GM12865 (cell line): ENCODE results near the gene GNA14.
"Not testable (repeated sequence)": the region's sequence is repeated elsewhere in the genome, so short reads cannot be mapped to it uniquely, and the experiment has no call there.

Experiments used
- DNase-seq: peaks from one replicate; pipeline ENCODE4 v3.0.0; 2010; ENCODE audit warnings: low read depth
- H3K4me3 ChIP-seq: 2 replicates; pipeline ENCODE4 v1.5.1; 2011; ENCODE audit warnings: mild to moderate bottlenecking, low read depth, low read length, control low read depth
- TF ChIP-seq, protein P1 (sequence below): IDR thresholded peaks from 2 replicates; pipeline ENCODE4 v1.5.1; 2011; ENCODE audit warnings: low read length, control low read depth, low read depth, inconsistent platforms; ENCODE audit not compliant: insufficient read depth; ENCODE audit errors: missing control alignments

Gene GNA14

DNA sequence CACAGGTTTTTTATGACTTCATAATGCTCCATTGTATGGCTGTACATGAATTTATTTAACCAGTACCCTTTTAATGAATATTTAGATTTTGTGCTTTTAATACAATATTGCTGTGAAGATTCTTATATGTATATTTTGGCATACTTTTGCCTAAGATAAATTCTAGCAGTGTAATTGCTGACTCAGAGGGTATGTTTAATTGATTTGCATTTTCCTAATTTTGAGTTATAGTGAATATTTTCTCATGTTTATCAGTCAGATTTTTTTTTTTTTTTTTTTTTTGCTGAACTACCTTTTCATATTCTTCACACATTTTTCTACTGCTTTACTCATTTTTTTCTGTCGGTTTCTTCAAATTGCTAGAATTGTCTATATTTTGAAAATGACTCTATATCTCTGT lies 248.2 kb downstream of the GNA14 start:
- DNase-seq, result no peak
- H3K4me3 ChIP-seq, result no peak overlapping the region
- TF ChIP-seq, protein P1, sequence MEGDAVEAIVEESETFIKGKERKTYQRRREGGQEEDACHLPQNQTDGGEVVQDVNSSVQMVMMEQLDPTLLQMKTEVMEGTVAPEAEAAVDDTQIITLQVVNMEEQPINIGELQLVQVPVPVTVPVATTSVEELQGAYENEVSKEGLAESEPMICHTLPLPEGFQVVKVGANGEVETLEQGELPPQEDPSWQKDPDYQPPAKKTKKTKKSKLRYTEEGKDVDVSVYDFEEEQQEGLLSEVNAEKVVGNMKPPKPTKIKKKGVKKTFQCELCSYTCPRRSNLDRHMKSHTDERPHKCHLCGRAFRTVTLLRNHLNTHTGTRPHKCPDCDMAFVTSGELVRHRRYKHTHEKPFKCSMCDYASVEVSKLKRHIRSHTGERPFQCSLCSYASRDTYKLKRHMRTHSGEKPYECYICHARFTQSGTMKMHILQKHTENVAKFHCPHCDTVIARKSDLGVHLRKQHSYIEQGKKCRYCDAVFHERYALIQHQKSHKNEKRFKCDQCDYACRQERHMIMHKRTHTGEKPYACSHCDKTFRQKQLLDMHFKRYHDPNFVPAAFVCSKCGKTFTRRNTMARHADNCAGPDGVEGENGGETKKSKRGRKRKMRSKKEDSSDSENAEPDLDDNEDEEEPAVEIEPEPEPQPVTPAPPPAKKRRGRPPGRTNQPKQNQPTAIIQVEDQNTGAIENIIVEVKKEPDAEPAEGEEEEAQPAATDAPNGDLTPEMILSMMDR, result no peak

DNA sequence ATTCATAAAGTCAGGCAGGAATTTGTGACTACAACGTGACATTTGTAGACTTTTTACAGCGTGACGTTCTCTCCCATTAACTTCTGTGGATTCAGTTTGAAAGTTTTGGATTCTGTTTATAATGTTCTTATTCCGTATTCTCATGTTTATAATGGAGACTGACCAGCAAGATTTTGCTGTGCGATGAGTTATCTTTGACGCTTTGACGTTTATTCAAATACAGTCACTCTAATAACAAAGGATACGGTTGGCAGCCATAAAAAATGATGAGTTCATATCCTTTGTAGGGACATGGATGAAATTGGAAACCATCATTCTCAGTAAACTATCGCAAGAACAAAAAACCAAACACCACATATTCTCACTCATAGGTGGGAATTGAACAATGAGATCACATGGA lies 249.5 kb downstream of the GNA14 start:
- DNase-seq, H3K4me3 ChIP-seq: not testable (repeated sequence)

DNA sequence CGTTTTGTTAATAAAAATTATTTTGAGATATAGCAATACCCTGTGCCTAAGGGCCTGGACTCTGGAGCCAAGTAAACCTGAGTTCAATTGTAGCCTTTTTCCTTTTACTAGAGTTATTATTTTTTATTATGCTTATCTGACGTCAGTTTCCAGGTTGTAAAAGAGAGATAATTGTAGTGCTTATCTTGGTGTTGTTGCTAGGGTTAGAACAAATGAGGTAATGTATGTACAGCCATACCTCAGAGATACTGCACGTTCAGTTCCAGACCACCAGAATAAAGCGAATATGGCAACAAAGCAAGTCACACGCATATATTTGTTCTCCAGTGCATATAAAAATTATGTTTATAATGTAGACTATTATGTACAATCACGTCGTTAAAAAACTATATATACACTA lies 255.8 kb downstream of the GNA14 start:
- TF ChIP-seq, protein P1, result no peak
- no peak overlapping the region for H3K4me3 ChIP-seq
- no peak for DNase-seq

DNA sequence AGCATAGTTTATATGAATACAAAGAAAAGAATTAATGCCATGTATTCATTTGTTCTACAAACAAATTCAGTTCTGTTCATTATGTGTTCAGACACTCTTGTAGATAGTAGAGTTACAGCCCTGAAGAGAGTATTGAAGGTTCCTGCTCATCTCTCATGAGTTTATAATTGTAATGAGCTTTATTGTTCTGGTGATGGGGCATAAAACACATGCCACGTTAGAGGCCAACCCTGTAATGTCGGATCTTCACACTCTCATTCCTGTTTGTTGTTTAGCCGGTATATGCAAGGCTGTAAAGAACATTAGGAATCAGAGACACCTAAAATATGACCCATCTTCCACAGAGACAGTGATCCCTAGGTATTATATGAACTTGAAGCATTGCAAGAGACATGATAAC lies 256.3 kb downstream of the GNA14 start:
- H3K4me3 ChIP-seq, result no peak overlapping the region
- no peak for DNase-seq

DNA sequence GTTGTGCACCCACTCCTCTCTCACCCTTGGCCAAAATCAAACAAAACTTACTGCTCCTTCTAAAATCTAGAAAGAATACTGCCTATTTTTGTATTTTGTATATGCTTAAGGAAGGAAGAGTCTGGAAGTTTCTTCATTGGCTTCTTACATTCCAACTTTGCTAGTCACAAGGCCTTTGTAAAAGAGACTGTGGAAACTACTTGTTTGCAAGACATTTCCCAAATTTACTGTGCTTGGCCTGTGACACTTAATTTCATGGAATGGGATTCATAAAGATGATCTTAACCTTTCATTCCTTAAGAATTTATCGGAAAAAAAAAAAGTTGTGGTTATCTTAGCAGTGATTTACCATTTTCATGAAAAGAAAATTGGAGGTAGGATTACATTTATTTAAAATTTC lies 261.9 kb downstream of the GNA14 start:
- no peak overlapping the region for H3K4me3 ChIP-seq
- TF ChIP-seq, protein P1, result no peak
- DNase-seq, result no peak

More for the DNA sequence above, 256.3 kb downstream of the GNA14 start:
- TF ChIP-seq, protein P1, result no peak

DNA sequence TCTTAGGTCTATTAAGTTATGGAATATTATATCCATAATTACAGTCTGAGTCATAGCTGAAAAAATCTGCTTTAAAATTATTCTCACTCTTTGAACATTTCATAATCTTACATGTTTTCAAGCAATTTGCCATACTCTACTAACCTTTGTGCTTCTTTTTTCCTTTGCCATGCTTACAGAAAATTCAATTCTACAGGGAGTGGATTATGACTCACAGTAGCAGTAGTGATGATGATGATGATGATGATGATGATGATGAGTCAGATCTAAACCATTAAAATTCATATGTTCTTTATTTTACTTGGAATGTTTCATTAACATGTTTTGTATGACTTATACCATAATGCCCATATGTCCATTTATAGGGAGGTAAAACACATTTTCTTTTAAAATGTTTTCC lies 263.7 kb downstream of the GNA14 start:
- TF ChIP-seq, protein P1, result no peak
- H3K4me3 ChIP-seq, result no peak overlapping the region
- no peak for DNase-seq

DNA sequence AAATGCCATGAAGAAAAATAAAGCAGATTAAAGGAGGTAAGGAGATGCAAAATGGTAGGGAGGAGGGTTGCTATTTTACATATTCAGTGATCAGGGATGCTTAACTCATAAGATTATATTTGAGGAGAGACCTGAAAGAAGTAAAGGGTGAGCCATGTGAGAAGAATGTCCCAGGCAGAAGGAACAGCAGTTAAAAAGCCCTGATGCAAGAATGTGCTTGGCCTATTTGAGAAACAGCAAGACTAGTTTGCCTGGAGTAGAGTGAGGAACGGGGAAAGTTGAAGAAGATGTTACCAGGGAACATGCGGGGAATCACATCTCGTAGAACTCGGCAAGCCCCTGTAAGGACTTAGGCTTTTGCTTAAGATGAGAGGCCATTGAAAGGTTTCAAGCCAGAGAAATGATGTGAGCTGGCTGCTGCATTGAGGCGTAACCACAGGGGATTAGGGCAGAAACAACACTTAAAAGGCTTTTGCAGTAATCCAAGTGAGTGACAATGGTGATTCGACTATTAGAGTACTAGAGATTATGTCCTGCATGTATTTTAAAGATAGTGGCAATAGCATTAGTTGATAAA lies 272.1 kb downstream of the GNA14 start:
- TF ChIP-seq, protein P1, result no peak
- DNase-seq, result no peak
- no peak overlapping the region for H3K4me3 ChIP-seq

DNA sequence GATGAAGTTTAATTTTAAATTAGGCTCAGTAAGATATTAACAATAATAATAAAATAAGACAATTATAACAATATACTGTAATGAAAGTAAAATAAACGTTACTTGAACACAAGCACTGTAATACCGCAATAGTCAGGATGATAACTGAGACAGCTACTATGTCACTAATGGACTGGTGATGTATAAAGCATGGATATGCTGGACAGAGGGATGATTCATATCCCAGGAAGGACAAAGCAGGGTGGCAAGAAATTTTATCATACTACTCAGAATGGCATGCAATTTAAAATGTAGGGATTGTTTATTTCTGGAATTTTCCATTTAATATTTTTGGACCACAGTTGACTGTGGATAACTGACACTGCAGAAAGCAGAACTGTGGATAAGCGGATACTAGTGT lies 273.9 kb downstream of the GNA14 start:
- DNase-seq, result no peak
- no peak overlapping the region for H3K4me3 ChIP-seq
- TF ChIP-seq, protein P1, result no peak
